ENCODE data around the gene MSI2. TPM values are rescaled to one million over a fixed set of nuclear protein-coding genes. Genes with fewer than 3 reads are reported as not detected.

Gene MSI2
- total RNA-seq, 1 donor from 2014 or later, result 31.3 TPM

DNA sequence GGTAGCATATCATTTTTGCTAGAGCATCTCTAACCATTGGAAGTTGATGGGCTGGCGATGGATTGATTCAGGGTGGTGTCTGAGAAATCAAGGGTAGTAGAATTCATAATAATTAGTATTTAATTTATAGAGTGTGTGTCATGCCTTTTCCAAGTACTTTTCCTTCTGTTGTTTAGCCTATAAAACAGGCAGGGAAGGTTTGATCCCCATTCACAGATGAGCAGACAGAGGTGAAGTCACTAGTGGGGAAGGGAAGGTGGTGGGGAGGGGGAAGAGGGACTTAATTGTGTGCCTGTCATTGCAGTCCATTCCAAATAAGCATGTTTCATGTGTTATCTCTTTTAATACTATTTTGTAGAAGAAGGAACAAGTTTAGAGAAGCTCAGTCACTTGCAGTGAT, 131.3 kb downstream of the MSI2 start:
- intact Hi-C loops (cut with DNase I), result no loop called here
- TF ChIP-seq, protein P1, sequence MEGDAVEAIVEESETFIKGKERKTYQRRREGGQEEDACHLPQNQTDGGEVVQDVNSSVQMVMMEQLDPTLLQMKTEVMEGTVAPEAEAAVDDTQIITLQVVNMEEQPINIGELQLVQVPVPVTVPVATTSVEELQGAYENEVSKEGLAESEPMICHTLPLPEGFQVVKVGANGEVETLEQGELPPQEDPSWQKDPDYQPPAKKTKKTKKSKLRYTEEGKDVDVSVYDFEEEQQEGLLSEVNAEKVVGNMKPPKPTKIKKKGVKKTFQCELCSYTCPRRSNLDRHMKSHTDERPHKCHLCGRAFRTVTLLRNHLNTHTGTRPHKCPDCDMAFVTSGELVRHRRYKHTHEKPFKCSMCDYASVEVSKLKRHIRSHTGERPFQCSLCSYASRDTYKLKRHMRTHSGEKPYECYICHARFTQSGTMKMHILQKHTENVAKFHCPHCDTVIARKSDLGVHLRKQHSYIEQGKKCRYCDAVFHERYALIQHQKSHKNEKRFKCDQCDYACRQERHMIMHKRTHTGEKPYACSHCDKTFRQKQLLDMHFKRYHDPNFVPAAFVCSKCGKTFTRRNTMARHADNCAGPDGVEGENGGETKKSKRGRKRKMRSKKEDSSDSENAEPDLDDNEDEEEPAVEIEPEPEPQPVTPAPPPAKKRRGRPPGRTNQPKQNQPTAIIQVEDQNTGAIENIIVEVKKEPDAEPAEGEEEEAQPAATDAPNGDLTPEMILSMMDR (IDR thresholded peaks at IDR 0.05), result no peak
- Histone ChIP-seq H3K4me3 (no peak overlapping the region), H3K27me3 (no peaks in the 10 kb centered on the region), H3K27ac (no peak overlapping the region), H3K9me3 (no peaks in the 10 kb centered on the region), H3K36me3 (no peaks in the 10 kb centered on the region), H3K4me1 (no peaks in the 10 kb centered on the region)
- ATAC-seq (no peak), DNase-seq (no peak)

DNA sequence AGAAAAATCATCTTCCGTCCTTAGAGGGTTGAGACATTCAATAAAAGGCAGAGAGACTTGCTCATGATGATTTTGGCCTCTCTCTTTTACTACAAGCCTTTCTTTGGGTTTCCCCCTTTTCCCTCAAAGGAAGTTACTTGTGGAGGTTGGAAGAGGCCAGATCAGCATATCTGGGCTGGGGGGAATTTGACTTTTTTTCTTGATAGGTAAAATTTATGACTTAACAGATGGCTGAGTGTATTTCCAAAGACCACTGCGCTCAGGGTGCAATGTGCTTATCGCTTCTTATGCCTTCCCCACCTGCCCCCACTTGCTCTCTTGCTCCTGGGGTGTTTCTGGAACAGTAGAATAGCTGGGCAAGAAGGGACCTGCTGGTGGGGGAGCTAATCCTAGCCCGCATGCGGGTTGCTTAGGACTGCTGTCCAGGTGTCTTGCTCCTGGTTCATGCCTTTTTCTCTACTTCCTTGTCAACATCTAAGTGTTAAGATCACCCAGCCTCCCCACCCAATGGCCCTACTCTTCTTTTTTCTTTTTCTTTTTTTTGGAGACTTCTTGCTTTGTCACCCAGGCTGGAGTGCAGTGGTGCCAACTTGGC, 131.9 kb downstream of the MSI2 start:
- no peak for ATAC-seq
- intact Hi-C loops (cut with DNase I), result no loop called here
- H3K4me1 ChIP-seq, result no peaks in the 10 kb centered on the region
- H3K9me3 ChIP-seq, result peaks cover under 1% of the 10 kb centered on the region
- H3K4me3 ChIP-seq, result no peak overlapping the region
- no peak overlapping the region for H3K27ac ChIP-seq
- no peaks in the 10 kb centered on the region for H3K36me3 ChIP-seq
- no peaks in the 10 kb centered on the region for H3K27me3 ChIP-seq
- TF ChIP-seq, protein P1 (IDR thresholded peaks at IDR 0.05), result no peak
- no peak for DNase-seq

DNA sequence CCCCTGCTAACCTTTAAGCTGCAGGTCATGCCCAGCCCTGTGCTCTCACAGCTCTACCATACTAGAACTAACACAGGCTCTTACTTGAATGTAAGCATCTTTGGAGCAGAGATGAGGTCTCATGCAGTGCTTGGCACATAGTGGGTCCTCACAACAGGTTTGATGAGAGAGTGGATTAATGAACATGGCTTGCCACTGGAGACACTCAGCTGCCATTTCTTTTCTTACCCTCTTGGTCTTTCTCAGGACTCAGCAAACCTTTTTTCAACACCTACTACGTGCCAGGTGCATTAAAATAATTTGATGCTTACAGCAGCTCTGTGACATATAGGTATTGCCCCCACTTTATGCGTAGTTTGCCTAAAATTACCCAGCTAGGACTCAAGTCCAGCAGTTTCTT, 133.2 kb downstream of the MSI2 start:
- ATAC-seq (no peak), DNase-seq (no peak)
- intact Hi-C loops (cut with DNase I), result no loop called here
- H3K36me3 ChIP-seq, result no peaks in the 10 kb centered on the region
- no peak overlapping the region for H3K27ac ChIP-seq
- H3K9me3 ChIP-seq, result peaks cover 3% of the 10 kb centered on the region
- H3K4me3 ChIP-seq, result no peak overlapping the region
- no peaks in the 10 kb centered on the region for H3K27me3 ChIP-seq
- H3K4me1 ChIP-seq, result no peaks in the 10 kb centered on the region
- TF ChIP-seq, protein P1 (IDR thresholded peaks at IDR 0.05), result no peak

DNA sequence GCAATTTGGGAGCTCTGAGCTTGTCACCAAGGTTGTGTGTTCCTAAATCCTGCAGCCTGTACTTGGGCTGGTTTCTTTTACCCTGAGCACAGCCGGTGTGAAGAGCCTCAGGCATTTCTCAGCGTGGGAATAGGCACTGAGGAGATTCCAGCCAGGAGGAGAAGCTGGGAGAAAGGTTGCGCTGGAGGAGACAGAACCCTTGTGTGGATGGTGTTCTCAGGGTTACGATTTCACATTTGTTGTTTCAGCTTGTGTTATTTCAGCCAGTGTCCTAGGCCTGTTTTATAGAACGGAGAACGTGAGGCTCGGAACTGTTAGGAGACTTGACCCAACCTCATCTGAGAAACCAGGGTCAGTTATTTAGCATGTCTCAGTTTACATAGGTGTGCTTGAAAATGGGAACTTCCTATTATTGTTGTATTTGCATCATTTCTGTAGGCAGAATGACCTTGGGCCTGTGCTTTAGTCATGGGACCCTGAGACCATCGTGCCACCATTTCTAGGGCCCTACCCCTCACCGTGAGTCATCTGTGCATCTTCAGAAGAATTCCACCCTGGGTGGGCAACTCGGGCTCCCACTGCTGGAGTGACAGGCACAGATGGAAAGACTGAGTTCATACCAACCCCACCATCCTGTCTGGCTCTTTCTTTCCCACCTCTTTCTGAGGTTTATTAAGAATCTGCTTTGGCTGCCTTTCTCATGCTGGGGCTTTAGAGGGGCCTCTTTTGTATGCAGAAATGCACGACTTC, 134.9 kb downstream of the MSI2 start:
- intact Hi-C loops (cut with DNase I), result no loop called here
- Histone ChIP-seq H3K4me3 (no peak overlapping the region), H3K36me3 (no peaks in the 10 kb centered on the region), H3K9me3 (peaks cover 3% of the 10 kb centered on the region), H3K4me1 (no peaks in the 10 kb centered on the region), H3K27ac (no peak overlapping the region), H3K27me3 (no peaks in the 10 kb centered on the region)
- ATAC-seq, result no peak
- TF ChIP-seq, protein P1 (IDR thresholded peaks at IDR 0.05), result no peak
- DNase-seq, result no peak

DNA sequence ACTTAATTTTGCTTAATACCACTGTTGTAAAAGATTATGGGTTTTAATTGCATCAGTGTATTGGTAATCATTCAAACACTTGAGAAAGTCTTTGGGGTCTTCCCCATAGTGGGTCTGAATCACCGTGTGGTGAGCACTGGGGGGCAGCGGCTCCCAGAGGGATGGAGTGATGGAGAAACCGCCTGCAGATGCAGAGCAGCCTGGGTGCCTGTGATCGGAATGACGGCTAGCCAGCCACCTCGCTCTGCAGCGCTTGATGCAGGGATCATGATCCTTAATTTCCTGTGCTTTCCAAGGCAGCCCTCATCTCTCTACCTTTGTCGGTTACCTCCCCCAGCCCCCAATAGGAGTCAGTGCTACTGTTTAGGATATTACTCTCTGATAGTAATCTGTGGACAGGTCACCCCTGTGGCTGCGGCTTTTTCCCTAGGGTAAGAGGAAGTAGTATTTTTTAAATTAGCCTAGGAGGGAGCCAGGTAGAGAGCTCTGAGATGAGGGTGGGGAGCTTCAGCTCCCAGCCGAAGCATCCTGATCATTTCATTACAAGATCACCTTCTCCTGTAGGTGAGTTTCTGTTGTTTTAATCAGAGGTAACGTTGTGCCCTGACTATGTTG, 135.6 kb downstream of the MSI2 start:
- ATAC-seq, result no peak
- Histone ChIP-seq H3K27ac (no peak overlapping the region), H3K36me3 (no peaks in the 10 kb centered on the region), H3K4me3 (no peak overlapping the region), H3K9me3 (peaks cover 3% of the 10 kb centered on the region), H3K27me3 (no peaks in the 10 kb centered on the region), H3K4me1 (no peaks in the 10 kb centered on the region)
- intact Hi-C loops (cut with DNase I), result no loop called here
- TF ChIP-seq, protein P1 (IDR thresholded peaks at IDR 0.05), result no peak
- no peak for DNase-seq

Measured in upper lobe of right lung (tissue), 1 donor.